Endometrium (tissue), 2 donors: ENCODE measurements around the gene NUMB.

Experiments used
- FAIRE-seq: peaks from 2 replicates; lab custom pipeline; 2012; peaks lifted over from hg19 to GRCh38; lab: Jason Lieb, UNC
- donor health status: control.
- donor health status: control.

NUMB gene

GRCh38 chr14:73289729-73290128 is 168.6 kb downstream of the NUMB start:
- FAIRE-seq, result no peak

- no peak for FAIRE-seq
Observed at GRCh38 chr14:73289308-73289707, 169.0 kb downstream of the NUMB start.

GRCh38 chr14:73287071-73287470 is 171.3 kb downstream of the NUMB start:
- no peak for FAIRE-seq

GRCh38 chr14:73286598-73286997 is 171.7 kb downstream of the NUMB start:
- no peak for FAIRE-seq

GRCh38 chr14:73285979-73286378 is 172.4 kb downstream of the NUMB start:
- FAIRE-seq, result no peak

GRCh38 chr14:73283608-73284379 is 174.6 kb downstream of the NUMB start:
- FAIRE-seq, result no peak

GRCh38 chr14:73280903-73281302 is 177.4 kb downstream of the NUMB start:
- no peak for FAIRE-seq

- no peak for FAIRE-seq
Observed at GRCh38 chr14:73277376-73277775, 181.0 kb downstream of the NUMB start.

GRCh38 chr14:73276836-73277235 is 181.5 kb downstream of the NUMB start:
- FAIRE-seq, result no peak

GRCh38 chr14:73273799-73274198 is 184.5 kb downstream of the NUMB start:
- FAIRE-seq, result no peak

GRCh38 chr14:73272393-73272792 is 186.0 kb downstream of the NUMB start:
- FAIRE-seq, result no peak

GRCh38 chr14:73269729-73270531 is 188.4 kb downstream of the NUMB start:
- FAIRE-seq, result no peak

GRCh38 chr14:73267474-73267873 is 190.9 kb downstream of the NUMB start:
- FAIRE-seq, result no peak

GRCh38 chr14:73266317-73266716 is 192.0 kb downstream of the NUMB start:
- FAIRE-seq, result no peak

GRCh38 chr14:73265721-73266046 is 192.7 kb downstream of the NUMB start:
- no peak for FAIRE-seq

- FAIRE-seq, result no peak
Observed at GRCh38 chr14:73264885-73265720, 193.2 kb downstream of the NUMB start.

- no peak for FAIRE-seq
Observed at GRCh38 chr14:73264080-73264884, 194.1 kb downstream of the NUMB start.

- no peak for FAIRE-seq
Observed at GRCh38 chr14:73263606-73264005, 194.7 kb downstream of the NUMB start.

GRCh38 chr14:73262427-73263183 is 195.7 kb downstream of the NUMB start:
- FAIRE-seq, result no peak

GRCh38 chr14:73261520-73262426 is 196.6 kb downstream of the NUMB start:
- no peak for FAIRE-seq
